Activated T-cell treated with anti-CD3 and anti-CD28 coated beads for 24 hours (primary cell): ENCODE data around the gene PAGE2B.
"Not testable (repeated sequence)": the region's sequence is repeated elsewhere in the genome, so short reads cannot be mapped to it uniquely, and the experiment has no call there.

Experiments used
- DNase-seq: peaks from one replicate; pipeline ENCODE4 v3.0.0-alpha.2; 2020; ENCODE audit warnings: low read depth

The PAGE2B gene, protein sequence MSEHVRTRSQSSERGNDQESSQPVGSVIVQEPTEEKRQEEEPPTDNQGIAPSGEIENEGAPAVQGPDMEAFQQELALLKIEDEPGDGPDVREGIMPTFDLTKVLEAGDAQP

DNA sequence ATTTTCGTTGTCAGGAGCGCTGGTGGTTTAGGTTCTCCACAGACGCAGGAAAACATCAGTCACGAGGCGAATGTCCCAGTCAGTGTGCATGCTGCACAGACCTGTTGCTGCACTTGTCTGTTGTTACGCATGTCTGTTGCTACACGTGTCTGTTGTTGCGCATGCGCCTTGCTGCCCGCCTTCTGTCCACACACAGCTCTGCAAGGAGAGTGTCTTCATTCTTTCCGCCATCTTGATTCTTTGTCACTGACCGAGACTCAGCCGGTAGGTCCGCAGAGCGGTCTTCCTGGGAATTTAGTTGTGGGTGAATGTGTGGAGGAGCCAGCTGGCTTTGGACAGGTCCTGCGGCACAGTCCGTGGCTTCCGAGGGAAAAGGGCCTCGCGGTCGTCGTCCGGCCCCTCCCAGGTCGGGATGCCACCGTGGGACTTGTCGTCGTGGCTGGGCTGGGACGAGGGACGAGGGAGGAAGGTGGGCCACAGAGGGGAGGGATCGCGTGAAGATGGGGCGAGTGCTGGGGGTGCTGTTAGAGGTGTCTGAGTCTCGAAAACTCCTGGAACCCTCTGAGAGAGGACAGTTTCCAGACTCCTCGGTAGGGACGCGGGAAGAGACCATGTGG is at the start of gene PAGE2B:
Gene PAGE2B, plus strand, starts transcription at position 180 of the 617 bp plus-strand sequence. CDS start 1,012 bp downstream, outside the sequence.
- no peak for DNase-seq

DNA sequence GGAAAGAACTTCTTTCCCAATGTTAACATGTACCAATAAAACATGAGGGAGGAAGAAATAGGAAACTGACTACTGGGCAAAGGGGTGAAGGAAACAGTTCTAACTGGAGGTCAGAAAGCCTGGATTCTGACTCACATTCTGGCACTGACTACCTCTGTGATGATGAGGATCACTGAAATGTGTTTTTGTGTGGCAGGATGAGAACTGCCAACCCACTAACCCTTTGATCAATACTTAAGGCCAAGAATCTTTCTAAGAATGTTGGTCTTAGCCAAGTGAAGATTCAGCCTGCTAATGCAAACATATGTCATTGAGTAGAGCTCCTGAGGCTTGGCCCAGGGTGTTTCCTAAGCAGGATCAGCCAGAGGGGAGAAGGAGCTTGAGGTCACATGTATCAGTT is 48.7 kb upstream of the PAGE2B start:
- DNase-seq, result no peak

DNA sequence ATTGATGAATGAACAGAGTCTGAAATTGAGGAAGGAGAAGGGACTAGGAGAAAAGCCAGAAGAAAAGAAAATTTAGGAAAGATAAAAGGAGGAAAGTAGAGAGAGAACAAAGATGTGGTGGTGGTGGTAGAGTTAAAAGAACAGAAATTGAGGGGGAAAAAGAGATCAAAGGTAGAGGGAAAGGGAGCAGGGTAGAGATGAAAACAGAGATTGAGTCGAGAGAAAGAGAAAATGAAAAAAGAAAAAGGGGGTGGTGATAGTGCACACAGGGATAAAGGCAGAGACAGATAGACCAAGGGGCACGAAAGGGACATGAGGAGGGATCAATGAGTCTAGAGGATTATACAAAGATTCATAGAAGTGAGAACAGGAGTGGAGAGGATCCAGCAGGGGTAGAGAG is 48.0 kb upstream of the PAGE2B start:
- no peak for DNase-seq

DNA sequence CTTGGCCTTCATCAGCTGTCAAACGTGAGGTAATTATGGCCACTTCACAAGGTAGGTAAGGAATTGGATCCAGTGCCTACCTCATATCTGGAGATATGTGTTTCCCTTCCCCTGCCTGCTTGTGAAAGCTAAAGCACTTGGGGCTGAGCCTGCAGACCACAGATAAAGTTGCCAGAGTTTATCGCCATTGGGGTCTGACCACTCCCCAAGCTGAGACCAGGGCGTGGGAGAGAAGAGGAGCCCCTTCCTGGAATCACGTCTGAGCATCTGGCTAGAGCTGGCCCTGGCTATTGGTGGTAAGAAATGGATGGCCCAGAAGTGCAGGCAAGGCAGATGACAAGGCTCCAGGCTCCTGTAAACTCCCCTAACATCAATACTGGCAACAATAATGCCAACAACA is 46.8 kb upstream of the PAGE2B start:
- no peak for DNase-seq

DNA sequence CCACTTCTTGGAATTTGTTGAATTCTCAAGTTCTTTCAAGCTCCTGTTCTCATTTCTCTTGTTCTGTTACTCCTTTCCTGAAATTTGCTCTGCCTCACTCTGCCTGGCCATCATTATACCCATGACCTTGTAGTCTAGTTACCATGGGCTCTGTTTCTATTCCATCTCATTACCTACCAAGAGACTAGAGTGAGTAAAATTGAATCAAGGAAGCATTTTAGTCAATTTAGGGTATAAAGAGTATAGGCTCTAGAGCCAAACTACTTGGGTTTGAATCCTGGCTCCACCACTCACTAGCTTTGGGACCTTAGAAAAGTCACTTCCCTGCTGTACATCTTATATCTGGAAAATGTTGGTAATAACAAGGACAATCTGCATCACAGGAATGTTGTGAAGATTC is 46.2 kb upstream of the PAGE2B start:
- DNase-seq, result no peak

DNA sequence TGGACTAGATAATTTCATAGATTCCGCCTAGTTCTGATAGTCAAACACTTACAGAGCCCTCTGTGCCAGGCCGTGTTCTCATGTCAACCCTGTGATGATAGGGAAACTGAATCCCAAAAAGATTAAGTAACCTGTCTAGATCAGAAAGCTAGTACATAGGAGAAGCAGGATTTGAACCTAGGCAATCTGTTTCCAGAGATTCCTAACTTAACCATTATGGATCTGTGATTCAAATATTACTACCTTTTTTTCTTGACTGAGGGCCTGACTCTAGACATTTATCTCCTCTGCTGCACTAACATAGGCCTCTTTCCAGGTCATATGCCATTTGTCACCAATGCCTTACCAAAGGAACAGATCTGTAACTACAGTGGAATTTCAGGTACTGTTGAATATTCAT is 45.5 kb upstream of the PAGE2B start:
- DNase-seq, result no peak

DNA sequence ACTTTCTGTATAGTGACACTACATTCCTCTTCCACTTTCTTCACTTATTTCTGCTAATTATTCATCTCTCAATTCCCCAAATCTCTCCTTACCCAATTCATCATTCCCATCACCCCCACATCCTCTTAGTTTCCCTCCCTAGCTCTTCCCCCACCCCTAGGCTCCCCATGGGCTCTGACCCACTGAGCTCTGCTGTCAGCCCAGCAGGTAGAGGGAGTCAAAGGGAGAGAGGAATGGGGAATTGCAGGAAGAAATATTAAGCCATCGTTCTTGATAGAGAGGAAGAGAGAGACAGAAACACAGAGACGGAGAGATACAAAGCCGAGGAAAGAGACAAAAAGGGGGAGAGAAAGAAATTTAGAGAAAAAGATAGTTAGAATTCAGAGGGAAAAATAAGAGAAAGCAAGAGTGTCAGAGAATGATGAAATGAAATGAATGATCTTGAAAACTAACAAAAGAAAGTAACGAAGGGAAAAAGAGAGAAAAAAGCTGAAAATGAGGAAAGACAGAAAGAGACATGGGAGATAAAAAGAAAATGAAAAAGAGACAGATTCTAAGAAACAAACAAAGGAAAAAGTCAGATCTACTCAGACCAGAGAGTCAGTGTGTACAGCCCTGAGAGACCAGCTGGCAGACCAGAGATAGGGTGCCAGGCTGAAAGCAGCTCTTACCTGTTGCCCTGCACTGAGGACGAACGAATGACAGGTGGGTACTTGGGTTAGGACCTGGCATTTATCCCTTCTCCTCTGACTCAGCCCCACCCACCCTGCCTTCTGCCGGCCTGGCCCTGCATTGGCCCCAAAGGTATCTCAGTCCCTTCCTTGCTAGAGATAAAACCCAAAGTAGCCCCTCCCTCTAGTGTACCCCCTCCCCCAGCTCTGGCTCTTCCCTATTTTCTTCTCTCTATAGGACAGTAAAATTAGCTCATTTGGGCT is 44.3 kb upstream of the PAGE2B start, which contains the start of gene ALAS2:
Gene ALAS2, minus strand, starts transcription at position 707 of the 935 bp plus-strand sequence. CDS start 4,977 bp downstream, outside the sequence.
- DNase-seq, result no peak

DNA sequence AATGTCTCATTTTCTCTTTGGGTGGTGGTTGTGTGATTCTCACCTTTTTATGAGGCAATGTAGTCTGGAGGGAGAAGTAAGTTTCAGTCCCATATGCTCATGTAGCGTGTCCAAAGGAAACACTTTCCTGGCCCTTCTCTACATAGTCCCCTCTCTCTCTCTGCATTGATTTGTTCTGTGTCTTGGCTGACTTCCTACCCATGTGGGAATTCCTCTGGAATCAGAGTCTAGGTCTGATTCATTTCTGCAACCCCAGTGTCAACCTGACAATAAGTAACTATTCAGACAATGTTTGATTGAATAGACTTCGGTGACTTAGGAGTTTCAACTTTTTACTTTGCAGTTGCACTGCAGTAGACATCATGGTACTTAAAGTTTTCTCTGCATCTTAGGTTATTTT is 41.4 kb upstream of the PAGE2B start:
- DNase-seq, result no peak

DNA sequence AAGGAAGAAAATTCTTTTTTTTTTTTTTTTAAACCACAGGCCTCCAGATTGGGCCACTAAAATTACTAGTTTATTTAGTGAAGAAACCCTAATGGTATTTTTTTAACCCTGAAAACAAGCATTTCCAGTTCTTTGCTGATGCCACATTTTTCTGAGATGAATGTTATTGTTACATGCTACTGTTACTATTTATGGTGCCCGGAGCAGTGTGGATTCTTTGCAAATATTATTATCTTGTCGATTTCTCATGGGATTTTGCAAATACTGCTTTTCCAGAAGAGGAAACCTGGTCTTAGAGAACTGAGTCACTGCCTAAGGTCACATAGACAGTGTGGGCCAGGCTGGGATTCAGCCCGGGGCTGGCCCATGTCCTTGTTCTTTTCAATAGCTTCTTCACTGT is 35.4 kb upstream of the PAGE2B start:
- no peak for DNase-seq

DNA sequence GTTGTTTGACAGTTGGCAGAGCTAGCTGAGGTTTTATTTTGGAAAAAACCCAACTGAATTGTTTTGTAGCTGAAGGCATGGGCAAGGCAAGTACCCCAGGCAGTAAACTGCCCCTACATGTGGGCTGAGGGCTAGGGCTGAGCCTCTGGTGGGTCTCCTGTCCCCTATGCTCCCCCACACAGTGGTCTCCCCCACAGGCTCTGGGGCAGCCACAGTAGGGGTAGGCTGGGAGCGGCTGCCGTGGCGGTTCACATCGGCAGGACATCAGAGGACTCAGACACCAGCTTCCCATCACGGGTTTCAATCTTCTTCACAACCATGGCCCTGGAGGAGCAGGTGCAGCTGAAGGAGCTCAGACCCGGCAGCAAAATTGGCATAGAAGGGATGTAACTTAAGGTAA is 33.3 kb upstream of the PAGE2B start:
- no peak for DNase-seq

DNA sequence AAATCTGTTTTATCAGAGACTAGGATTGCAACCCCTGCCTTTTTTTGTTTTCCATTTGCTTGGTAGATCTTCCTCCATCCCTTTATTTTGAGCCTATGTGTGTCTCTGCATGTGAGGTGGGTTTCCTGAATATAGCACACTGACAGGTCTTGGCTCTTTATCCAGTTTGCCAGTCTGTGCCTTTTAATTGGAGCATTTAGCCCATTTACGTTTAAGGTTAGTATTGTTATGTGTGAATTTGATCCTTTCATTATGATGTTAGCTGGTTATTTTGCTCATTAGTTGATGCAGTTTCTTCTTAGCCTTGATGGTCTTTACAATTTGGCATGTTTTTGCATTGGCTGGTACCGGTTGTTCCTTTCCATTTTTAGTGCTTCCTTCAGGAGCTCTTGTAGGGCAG is 24.2 kb upstream of the PAGE2B start:
- not testable (repeated sequence) for DNase-seq

DNA sequence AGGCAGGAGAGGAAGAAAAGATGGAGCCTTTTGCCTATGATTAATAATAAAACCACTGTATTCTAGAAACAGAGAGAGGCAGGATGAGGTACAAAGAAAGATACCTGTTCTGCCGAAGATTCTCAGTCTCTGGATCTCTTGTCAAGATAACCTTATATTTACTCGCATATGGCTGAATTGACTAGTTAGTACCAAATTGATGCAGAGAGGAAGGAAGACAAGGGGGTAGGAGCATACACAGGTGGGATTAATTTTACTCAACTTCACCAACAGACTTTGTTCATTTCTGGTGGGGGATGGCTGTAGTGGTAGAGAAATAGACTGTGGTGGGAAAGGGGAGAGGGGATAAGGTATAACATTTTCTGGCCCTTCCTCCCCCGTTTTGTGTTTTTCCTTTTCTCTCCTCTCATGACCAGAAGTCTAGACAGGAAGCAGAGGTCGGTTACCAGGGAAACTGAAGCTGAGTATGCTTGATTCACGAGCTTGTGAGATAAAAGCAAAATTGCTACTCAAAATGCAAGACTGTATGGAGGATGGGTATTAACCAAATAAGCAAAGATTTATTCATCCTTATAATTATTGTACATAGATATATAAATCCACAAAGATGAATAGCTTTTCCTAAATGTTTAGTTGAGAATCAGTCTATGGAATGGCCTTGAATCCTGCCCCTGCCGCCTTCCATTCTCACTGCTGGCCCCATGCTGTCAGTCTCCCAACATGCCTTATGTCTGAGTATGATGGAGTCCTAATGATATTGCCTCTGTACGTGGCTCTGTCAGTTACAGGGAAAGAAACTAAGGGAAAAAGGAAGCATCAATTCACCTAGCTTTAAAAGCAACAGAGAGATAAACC is 17.8 kb upstream of the PAGE2B start:
- peak; percentile 1 for DNase-seq

DNA sequence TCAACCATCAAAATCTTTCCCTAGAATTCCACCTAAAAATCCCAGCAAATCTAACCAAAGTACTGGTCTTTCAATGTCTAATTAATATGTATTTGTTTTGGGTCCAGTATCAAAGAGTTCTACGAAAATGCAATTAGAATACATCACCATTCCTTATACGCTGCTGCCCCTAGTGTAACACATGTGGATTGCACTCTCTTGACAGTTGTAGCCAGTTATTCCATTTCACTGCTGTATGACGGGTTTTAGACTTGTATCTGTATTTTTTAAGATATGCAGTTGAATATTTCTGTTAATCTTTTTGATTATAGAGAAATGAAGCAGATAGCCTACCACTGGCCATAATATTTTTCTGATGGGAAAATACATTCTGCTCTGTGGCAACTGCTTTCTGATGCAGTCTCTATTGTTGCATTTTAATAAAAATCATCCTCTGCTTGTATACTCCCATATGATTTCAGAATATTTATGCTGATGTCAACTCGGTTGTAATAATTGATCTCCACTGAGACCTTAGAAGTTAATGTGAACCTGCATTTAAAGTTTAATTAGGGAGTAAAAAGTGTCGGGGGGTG is 17.1 kb upstream of the PAGE2B start:
- DNase-seq, result peak; percentile 9

DNA sequence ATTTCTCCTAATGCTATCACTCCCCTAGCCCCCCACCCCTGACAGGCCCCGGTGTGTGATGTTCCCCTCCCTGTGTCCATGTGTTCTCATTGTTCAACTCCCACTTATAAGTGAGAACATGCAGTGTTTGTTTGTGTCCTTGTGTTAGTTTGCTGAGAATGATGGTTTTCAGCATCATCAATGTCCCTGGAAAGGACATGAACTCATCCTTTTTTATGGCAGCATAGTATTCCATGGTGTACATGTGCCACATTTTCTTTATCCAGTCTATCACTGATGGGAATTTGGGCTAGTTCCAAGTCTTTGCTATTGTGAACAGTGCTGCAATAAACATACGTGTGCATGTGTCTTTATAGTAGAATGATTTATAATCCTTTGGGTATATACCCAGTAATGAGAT is 7.7 kb upstream of the PAGE2B start:
- not testable (repeated sequence) for DNase-seq

DNA sequence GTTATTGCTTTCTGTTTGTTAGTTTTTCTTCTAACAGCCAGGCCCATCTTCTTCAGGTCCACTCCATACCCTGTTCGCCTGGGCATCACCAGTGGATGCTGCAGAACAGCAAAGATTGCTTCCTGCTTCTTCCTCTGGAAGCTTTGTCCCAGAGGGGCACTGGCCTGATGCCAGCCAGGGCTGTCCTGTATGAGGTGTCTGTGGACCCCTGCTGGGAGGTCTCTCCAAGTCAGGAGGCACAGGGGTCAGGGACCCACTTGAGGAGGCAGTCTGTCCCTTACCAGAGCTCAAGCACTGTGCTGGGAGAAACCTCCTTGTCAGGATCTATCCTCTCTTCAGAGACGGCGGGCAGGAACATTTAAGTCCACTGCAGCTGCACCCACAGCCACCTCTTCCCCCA is 2.5 kb upstream of the PAGE2B start:
- no peak for DNase-seq

DNA sequence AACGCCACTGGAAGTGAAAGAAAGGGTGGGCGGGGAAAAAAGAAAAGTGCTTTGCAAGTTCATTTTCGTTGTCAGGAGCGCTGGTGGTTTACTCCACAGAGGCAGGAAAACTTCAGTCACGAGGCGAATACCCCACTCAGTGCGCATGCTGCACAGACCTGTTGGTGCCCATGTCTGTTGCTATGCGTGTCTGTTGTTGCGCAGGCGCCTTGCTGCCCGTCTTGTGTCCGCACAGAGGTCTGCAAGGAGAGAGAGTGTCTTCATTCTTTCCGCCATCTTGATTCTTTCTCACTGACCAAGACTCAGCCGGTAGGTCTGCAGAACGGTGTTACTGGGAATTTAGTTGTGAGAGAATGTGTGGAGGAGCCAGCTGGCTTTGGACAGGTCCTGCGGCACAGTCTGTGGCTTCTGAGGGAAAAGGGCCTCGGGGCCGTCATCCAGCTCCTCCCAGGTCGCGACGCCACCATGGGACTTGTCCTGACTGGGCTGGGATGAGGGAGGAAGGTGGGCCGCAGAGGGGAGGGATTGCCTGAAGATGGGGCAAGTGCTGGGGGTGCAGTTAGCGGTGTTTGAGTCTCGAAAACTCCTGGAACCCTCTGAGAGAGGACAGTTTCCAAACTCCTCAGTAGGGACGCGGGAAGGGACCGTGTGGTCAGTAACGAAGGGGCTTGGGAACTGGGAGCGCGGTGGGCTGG is 14.1 kb downstream of the PAGE2B start, which contains the start of gene PAGE2:
Gene PAGE2, plus strand, starts transcription at position 224 of the 695 bp plus-strand sequence. CDS start 1,003 bp downstream, outside the sequence.
- DNase-seq, result no peak

DNA sequence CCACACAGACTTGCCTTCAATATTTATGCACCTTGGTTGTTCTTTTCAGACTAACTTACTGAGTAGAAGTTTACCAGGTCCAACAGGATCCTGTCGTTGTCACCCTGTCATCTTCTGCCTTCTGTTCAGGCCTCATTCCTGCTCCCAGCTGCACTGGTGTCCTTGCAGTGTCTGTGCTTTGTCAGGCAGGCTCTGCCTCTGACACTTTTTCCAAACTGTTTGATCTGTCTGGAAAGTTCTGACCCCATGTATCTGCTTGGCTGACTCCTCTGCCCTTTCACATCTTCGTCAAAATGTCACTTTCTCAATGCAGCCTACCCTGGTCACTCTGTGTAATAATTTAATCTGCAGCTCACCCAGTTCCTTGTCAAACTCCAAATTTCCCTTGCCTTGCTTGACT is 23.9 kb downstream of the PAGE2B start:
- DNase-seq, result no peak

DNA sequence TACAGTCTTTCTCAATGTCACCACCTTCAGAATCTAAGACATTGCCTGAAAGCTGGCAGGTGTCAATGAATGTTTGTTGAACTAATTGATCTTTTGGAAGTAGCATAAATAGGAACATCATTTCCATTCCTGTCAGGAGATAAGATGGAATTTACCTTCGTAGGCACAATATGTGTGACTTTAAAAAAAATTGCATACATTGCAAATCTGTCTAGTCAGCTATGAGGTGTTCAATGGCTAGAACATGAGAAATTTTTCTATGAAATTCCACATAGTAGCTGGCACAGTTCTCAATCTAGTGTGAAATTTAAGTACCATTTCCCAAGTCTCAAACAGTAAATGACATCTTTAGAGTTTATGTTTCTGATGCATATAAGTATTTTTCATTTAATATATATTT is 24.3 kb downstream of the PAGE2B start:
- no peak for DNase-seq

DNA sequence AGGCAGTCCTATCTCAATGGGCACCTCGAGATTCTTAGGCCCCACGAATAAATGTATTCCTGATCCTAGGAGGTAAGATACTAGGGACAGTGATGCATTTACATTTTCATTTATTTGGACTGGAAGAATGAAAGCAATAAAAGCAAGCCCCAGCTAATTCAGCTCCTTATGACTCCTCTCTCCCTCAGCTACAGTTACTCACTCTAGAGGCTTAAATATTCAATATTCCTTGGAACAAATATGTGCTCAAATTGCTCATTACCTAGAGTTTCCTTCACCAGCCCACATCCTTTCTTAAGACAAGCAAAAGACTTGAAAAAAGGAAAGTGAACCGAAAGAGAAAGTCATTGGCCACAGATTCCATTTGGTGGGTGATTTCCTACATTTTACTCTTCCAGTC is 27.9 kb downstream of the PAGE2B start:
- DNase-seq, result no peak

DNA sequence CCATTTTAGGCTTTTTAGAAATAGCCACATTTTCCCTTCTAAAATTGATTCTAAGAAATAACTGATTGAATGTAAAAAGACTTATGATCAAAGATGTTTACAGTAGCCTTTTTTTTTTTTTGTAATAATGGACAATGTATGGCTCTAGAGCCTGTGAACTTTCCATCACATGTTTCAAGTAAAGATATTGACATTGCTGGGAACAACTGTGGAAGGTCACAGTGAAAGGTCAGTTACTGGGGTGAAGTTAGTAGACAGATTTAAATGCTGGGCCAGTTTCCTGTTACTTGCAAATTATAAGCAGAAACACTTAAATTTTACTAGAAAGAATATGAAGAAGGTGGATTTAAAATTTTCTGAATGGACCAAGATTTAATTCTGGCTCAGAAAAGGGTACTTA is 32.4 kb downstream of the PAGE2B start:
- no peak for DNase-seq

DNA sequence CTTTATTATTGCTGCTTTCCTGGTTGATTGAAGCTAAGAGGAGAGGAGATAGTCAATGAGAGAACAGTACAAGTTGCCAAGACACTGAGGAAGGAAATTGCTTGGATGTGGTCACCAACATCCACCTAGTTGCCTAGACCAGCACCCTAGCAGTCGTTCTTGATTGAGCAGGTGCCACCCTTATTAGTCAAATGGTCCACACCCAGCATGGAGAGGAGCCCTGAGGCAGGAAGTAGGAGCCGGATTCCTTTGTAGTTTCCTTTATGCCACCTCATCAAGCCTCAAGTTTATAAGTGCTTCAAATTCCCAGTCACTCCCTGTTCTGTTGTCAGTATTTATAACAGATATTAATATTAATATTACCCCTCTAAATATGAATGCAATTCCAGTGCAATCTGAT is 33.1 kb downstream of the PAGE2B start:
- no peak for DNase-seq
